Muscle of leg (tissue), 11 donors: ENCODE data around the gene PIK3CB. TPM values are rescaled to one million over a fixed set of nuclear protein-coding genes. Genes with fewer than 3 reads are reported as not detected.
"Not testable (repeated sequence)": the region's sequence is repeated elsewhere in the genome, so short reads cannot be mapped to it uniquely, and the experiment has no call there.

Experiments used
- DNase-seq: peaks from one replicate; pipeline ENCODE4 v3.0.0; 2013
- H3K27ac ChIP-seq: one replicate; pipeline ENCODE4 v1.5.1; 2013; ENCODE audit warnings: mild to moderate bottlenecking, low read length, control low read depth
- H3K27me3 ChIP-seq: one replicate; pipeline ENCODE4 v1.6.1; 2013; ENCODE audit warnings: low read length; ENCODE audit not compliant: control insufficient read depth, insufficient read depth
- H3K36me3 ChIP-seq: one replicate; pipeline ENCODE4 v1.6.1; 2013; ENCODE audit warnings: low read length; ENCODE audit not compliant: control insufficient read depth, insufficient read depth
- H3K4me1 ChIP-seq: one replicate; pipeline ENCODE4 v1.6.1; 2013; ENCODE audit warnings: low read length; ENCODE audit not compliant: control insufficient read depth, insufficient read depth
- H3K4me3 ChIP-seq: one replicate; pipeline ENCODE4 v1.5.1; 2013; ENCODE audit warnings: low read length, control low read depth
- H3K9me3 ChIP-seq: replicated peaks from 2 replicates; pipeline ENCODE4 v1.6.1; 2013; ENCODE audit warnings: low read depth, low read length; ENCODE audit not compliant: control insufficient read depth
- WGBS: methylation state at CpG from one replicate; pipeline ENCODE4 v1.1.5; 2013; ENCODE audit warnings: missing lambda C conversion rate; ENCODE audit not compliant: insufficient coverage; 5-methylcytosine and 5-hydroxymethylcytosine counted together
- polyA plus RNA-seq, 8 donors: library from polyadenylated mRNA; unstranded; fragments of 120-200 nt; gene quantifications; one replicate each; pipeline versions ENCODE4 v1.2.1 to v1.2.3, GENCODE V29; 2013; ENCODE audit warnings: inconsistent platforms in 1 of 8, low replicate concordance in 1 of 8; ENCODE audit not compliant: insufficient read length in 8 of 8, insufficient read depth in 1 of 8
- total RNA-seq: library from RNA; stranded (reverse); fragments of 120-200 nt; gene quantifications from one replicate; pipeline ENCODE4 v1.2.4, GENCODE V29; 2013

PIK3CB gene
- total and polyA plus RNA-seq, 9 donors, result 8.0 to 16.3 (median 10.0) TPM

DNA sequence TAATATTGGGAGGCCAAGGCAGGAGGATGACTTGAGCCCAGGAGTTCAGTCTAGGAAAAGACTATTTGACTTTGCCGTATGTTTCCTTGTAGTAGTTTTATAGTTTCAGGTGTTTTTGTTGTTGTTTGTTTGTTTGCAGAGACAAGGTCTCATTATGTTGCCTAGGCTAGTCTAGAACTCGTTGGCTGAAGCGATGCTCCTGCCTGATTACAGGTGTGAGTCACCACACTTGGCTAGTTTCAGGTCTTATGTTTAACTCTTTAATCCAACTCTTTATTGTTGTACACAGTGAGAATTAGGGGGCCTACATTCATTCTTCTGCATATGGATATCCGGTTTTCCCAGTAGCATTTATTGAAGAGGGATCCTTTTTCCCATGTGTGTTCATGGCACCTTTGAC lies 194.2 kb downstream of the PIK3CB start:
- Histone ChIP-seq H3K36me3 (no peaks in the 10 kb centered on the region), H3K27me3 (no peaks in the 10 kb centered on the region), H3K4me1 (no peaks in the 10 kb centered on the region), H3K27ac (no peak overlapping the region), H3K9me3 (peaks cover 5% of the 10 kb centered on the region), H3K4me3 (no peak overlapping the region)
- WGBS, result 100% methylated on average over 1 of the region's 4 CpGs
- DNase-seq, result no peak

DNA sequence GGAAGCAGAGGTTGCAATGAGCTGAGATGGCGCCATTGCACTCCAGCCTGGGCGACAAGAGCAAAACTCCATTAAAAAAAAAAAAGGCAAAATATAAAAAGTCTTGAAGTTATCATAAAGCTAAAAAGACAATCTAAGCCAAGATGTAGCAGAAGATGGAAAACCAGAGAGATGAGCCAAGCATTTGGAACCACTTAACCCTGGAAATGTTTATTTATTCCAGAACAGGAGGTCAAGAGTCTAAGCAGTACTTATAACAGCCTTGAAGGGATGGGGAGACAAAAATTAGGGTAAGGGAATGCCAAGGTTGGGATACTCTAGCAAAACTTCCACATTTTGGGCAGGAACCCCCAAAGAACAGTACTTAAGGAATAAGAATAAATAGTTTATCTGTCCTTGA lies 196.1 kb downstream of the PIK3CB start:
- no peak overlapping the region for H3K27ac ChIP-seq
- H3K27me3 ChIP-seq, result no peaks in the 10 kb centered on the region
- WGBS, result no CpG with 5 or more reads among the region's 2 CpGs
- peaks cover 3% of the 10 kb centered on the region for H3K36me3 ChIP-seq
- H3K4me1 ChIP-seq, result no peaks in the 10 kb centered on the region
- H3K9me3 ChIP-seq, result peaks cover 5% of the 10 kb centered on the region
- no peak overlapping the region for H3K4me3 ChIP-seq
- DNase-seq, result peak; percentile 77

DNA sequence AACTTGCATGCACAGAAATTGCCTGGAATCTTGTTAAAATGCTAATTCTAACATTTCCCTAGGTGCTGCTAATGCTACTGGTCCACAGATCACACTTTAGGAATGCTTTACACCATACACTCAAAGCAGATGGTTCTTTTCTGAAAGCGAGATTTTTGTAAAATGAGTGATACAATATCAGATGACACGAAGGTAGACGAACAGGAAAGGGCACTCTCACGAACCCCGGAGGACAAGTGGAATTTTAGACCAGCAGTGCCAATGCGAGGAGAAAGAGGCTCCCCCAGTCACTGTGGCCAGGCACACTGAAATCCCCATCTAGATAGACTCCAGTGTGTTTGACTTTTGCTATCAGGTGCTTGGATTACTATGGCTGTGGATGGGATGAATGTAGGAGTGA lies 205.2 kb downstream of the PIK3CB start:
- Histone ChIP-seq H3K4me3 (no peak overlapping the region), H3K27me3 (no peaks in the 10 kb centered on the region), H3K27ac (no peak overlapping the region), H3K9me3 (no peaks in the 10 kb centered on the region), H3K36me3 (peaks cover 20% of the 10 kb centered on the region), H3K4me1 (no peaks in the 10 kb centered on the region)
- DNase-seq, result no peak
- WGBS, result 62% methylated on average over 4 of the region's 6 CpGs

GRCh38 chr3:138625707-138626365 lies 208.9 kb downstream of the PIK3CB start:
- peaks cover 12% of the 10 kb centered on the region for H3K36me3 ChIP-seq
- DNase-seq, result no peak
- H3K4me3 ChIP-seq, result no peak overlapping the region
- no peaks in the 10 kb centered on the region for H3K4me1 ChIP-seq
- WGBS, result no CpG with 5 or more reads among the region's 3 CpGs
- no peaks in the 10 kb centered on the region for H3K27me3 ChIP-seq
- H3K27ac ChIP-seq, result no peak overlapping the region
- H3K9me3 ChIP-seq, result no peaks in the 10 kb centered on the region

DNA sequence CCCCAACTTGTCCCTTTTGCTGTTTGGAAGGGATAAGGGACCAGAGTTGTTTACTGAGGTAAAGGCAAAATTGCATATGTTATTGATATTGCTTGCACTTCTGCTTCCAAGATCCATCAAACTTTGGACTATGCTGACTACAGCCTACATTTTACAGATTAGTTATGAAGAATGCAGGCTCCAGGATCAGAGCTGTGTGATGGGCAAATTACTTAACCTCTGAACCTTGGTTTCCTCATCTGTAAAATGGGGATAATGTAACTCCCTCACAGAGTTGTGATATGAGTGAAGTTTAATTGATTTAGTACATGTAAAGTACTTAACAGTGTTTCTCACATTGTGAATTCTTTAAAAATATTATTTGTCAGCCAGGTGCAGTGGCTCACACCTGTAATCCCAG lies 210.2 kb downstream of the PIK3CB start:
- no peak overlapping the region for H3K27ac ChIP-seq
- no peak for DNase-seq
- H3K4me3 ChIP-seq, result no peak overlapping the region
- H3K36me3 ChIP-seq, result peaks cover 8% of the 10 kb centered on the region
- H3K27me3 ChIP-seq, result no peaks in the 10 kb centered on the region
- no peaks in the 10 kb centered on the region for H3K4me1 ChIP-seq
- H3K9me3 ChIP-seq, result no peaks in the 10 kb centered on the region

DNA sequence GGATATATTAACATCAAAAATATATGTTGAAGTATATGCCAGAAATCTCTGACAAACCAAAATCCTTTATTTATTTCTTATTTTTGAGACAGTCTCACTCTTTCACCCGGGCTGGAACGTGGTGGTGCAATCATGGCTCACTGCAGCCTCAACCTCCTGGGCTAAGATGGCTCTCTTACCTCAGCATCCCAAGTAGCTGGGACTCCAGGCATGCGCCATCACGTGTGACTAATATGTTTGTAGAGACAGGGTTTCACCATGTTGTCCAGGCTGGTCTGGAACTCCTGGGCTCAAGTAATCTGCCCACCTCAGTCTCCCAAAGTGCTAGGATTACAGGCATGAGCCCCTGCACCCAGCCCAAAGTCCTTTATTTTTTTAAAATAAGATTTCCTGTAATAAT lies 214.3 kb downstream of the PIK3CB start:
- 100% methylated on average over 1 of the region's 4 CpGs for WGBS
- Histone ChIP-seq H3K27me3 (no peaks in the 10 kb centered on the region), H3K27ac (no peak overlapping the region), H3K4me3 (no peak overlapping the region), H3K4me1 (no peaks in the 10 kb centered on the region), H3K36me3 (peaks cover 2% of the 10 kb centered on the region), H3K9me3 (no peaks in the 10 kb centered on the region)
- no peak for DNase-seq

DNA sequence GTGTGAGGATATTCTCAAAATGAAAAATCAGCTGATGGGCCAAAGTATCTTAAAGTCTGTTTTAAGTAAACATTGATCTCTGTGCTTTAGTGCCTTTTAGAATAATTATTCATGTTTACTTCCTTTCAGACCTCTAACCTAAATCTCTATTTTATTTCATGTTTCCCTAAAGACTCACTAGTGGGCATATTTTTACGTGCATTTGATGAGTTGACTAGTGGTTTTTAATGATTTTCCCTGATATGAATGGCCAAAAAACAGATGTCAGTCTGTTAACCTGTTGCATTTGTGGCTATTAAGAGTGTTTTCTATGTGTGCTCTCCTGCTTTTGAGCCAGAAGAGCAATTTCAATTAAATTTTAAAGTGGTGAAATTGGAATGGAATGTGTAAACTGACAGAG lies 219.3 kb downstream of the PIK3CB start:
- no peak for DNase-seq
- H3K36me3 ChIP-seq, result no peaks in the 10 kb centered on the region
- no peak overlapping the region for H3K4me3 ChIP-seq
- H3K4me1 ChIP-seq, result no peaks in the 10 kb centered on the region
- H3K9me3 ChIP-seq, result no peaks in the 10 kb centered on the region
- WGBS, result no CpG with 5 or more reads among the region's 1 CpG
- no peak overlapping the region for H3K27ac ChIP-seq
- H3K27me3 ChIP-seq, result no peaks in the 10 kb centered on the region

- H3K27me3 ChIP-seq, result no peaks in the 10 kb centered on the region
- WGBS, result 83% methylated on average over 1 of the region's 6 CpGs
- DNase-seq, result no peak
- peak overlapping the region; percentile 64 for H3K4me3 ChIP-seq
- H3K4me1 ChIP-seq, result peaks cover 8% of the 10 kb centered on the region
- no peak overlapping the region for H3K27ac ChIP-seq
- H3K36me3 ChIP-seq, result no peaks in the 10 kb centered on the region
- H3K9me3 ChIP-seq, result no peaks in the 10 kb centered on the region
These were observed 224.8 kb downstream of the PIK3CB start for GRCh38 chr3:138609898-138610266.

DNA sequence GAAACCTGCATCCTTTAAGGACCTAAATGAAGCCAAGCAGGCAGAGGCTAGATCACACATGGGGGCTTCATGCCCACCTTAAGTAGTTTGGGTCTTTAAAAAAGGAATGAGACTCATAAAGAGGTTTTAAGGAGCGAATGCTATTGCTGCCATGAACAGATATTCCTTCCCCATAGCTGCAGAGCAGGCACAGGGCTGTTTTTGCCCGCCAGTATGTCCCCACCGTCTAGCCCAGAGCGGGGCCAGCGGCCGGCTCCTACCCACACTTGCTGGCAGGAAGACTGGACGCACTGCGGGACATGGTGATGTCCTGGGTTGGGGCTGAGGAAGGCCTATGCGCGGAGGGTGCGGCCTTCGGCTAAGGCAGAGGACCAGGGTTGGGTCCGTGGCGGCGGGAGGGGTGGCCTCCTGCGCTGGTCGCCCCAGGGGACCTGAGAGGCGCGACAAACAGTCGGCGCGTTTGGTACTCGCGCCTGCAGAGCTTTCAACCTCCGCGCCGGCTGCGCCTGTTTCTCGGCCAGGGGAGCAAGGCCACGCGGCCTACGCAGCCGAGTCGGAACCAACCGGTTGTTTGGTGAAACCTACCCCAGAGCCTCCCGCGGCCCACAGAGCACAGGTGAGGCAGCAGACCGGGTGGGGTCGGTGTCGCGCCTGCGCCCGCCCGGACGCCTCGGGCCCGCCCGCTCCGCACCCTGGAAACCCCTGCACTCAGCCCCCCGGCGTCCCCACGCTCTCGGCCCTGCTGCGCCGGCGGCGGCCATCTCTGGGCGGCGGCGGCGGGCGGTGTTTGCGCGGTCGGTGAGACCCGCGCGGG lies 226.2 kb downstream of the PIK3CB start, which contains the start of gene FAIM:
FAIM (plus strand) TSS at position 450 of the 814 bp plus-strand sequence. CDS start 10,956 bp downstream, outside the sequence.
- peaks cover 8% of the 10 kb centered on the region for H3K4me1 ChIP-seq
- peak; percentile 83 for DNase-seq
- H3K27ac ChIP-seq, result peak within 1 kb of the TSS; percentile 83
- H3K36me3 ChIP-seq, result no peaks in the 10 kb centered on the region
- no peaks in the 10 kb centered on the region for H3K9me3 ChIP-seq
- H3K27me3 ChIP-seq, result no peaks in the 10 kb centered on the region
- 1% methylated on average over 65 of the region's 68 CpGs for WGBS
- H3K4me3 ChIP-seq, result peak within 1 kb of the TSS; percentile 64

DNA sequence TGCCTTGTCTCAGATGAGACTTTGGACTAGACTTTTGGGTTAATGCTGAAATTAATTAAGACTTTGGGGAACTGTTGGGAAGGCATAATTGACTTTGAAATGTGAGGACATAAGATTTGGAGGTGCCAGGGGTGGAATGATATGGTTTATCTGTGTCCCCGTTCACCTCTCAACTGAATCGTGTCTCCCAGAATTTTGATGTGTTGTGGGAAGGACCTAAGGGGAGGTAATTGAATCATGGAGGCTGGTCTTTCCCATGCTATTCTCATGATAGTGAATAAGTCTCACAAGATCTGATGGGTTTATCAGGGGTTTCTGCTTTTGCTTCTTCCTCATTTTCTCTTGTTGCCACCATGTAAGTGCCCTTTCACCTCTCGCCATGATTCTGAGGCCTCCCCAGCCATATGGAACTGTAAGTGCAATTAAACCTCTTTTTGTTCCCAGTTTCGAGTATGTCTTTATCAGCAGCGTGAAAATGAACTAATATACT lies 230.6 kb downstream of the PIK3CB start:
- not testable (repeated sequence) for DNase-seq, H3K4me3 ChIP-seq, H3K4me1 ChIP-seq, H3K9me3 ChIP-seq, H3K27me3 ChIP-seq, H3K36me3 ChIP-seq, H3K27ac ChIP-seq
- WGBS, result 100% methylated on average over 2 of the region's 5 CpGs
